SK-N-MC (cell line): Measurements from ENCODE around the gene TMCO4.
"Not testable (repeated sequence)": the region's sequence is repeated elsewhere in the genome, so short reads cannot be mapped to it uniquely, and the experiment has no call there.

Source experiments
- DNase-seq: peaks from one replicate; pipeline ENCODE4 v3.0.0-alpha.2; 2011; ENCODE audit warnings: low read depth, low spot score
- H3K27ac ChIP-seq: fragments of 200-600 bp; sonication (generic); 2 replicates; pipeline ENCODE4 v1.5.1; 2016; ENCODE audit warnings: mixed run types
- H3K36me3 ChIP-seq: fragments of 200-600 bp; sonication (generic); 2 replicates; pipeline ENCODE4 v1.6.1; 2017; ENCODE audit warnings: antibody characterized with exemption, low read length, mixed read lengths; ENCODE audit not compliant: insufficient read depth
- H3K4me3 ChIP-seq: fragments of 200-600 bp; sonication (generic); 2 replicates; pipeline ENCODE4 v1.5.1; 2016
- H3K9ac ChIP-seq: fragments of 200-600 bp; sonication (generic); 2 replicates; pipeline ENCODE4 v1.8.0; 2017; ENCODE audit warnings: mixed run types, mixed read lengths; ENCODE audit not compliant: insufficient read length
- H3K9me3 ChIP-seq: fragments of 200-600 bp; sonication (generic); 2 replicates; pipeline ENCODE4 v1.6.1; 2017; ENCODE audit warnings: low read depth, mild to moderate bottlenecking, antibody characterized with exemption, low read length, moderate library complexity, mixed read lengths
- EZH2 ChIP-seq: fragments of 200-600 bp; sonication (generic); IDR thresholded peaks from one replicate; pipeline ENCODE4 v1.6.1; 2017; ENCODE audit warnings: antibody characterized with exemption
- FOXP2 ChIP-seq: optimal IDR thresholded peaks from 2 replicates; pipeline ENCODE3; 2011; ENCODE audit warnings: mild to moderate bottlenecking, moderate library complexity; ENCODE audit not compliant: insufficient read depth; ENCODE audit errors: extremely low read length, control extremely low read depth
- POLR2AphosphoS5 ChIP-seq: IDR thresholded peaks from 2 replicates; pipeline ENCODE4 v1.6.1; 2012; ENCODE audit warnings: mild to moderate bottlenecking, low read depth, low read length, borderline replicate concordance

The TMCO4 gene

DNA sequence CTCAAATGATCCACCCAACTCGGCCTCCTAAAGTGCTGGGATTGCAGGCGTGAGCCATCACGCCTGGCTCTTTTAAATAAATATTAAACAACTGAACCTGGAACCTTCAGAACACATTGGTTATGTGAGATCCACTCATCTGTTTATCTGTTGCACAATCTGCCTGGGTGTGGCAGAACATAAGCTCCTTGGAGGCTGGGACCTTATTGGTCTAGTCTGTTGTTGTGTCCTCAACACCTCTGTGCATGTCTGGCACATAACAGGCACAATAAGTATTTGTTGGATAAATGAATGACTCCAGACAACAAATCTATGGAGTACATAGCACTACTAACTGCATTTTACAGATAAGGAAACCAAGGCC lies 159.7 kb downstream of the TMCO4 start:
- Histone ChIP-seq H3K36me3 (no peaks in the 10 kb centered on the region), H3K27ac (no peak overlapping the region), H3K4me3 (no peak overlapping the region), H3K9ac (no peak overlapping the region), H3K9me3 (no peaks in the 10 kb centered on the region)
- TF ChIP-seq POLR2AphosphoS5 (no peak), EZH2 (no peak), FOXP2 (no peak)
- DNase-seq = no peak

DNA sequence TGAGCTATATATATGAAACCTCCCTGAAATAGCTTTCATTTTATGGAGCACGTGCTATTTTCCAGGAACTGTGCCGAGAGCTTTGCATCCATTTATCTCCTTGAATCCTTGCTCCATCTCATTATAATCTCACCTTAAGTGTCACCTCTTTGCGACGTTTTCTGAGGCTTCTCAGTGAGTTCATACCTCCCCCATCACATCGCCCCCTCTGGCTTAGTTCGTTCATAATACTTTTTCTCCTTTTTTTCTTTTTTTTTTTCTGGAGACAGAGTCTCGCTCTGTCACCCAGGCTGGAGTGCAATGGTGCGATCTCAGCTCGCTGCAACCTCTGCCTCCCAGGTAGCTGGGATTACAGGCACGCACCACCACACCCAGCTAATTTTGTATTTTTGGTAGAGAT lies 160.5 kb downstream of the TMCO4 start:
- not testable (repeated sequence) for H3K9me3 ChIP-seq, H3K4me3 ChIP-seq, DNase-seq, H3K9ac ChIP-seq, H3K36me3 ChIP-seq, H3K27ac ChIP-seq

DNA sequence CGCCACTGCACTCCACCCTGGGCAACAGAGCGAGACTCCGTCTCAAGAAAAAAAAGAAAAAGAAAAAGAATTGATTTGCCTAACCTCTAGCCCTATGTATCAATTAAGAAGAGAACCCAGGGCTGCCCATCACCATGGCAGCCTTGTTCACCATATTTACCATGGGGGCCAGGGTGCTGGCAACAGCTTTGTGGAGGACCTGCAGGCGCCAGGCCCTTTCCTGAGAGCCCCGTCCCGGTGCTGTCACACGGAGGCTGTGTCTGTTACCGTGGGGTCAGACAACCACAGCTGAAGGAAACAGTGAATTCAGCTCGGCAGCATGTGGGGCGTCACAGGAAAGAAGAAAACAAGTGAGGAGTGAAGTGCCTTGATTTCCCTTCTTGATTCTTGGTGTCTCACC lies 162.1 kb downstream of the TMCO4 start:
- no peak overlapping the region for H3K27ac ChIP-seq
- no peak overlapping the region for H3K4me3 ChIP-seq
- TF ChIP-seq FOXP2 (no peak), EZH2 (no peak), POLR2AphosphoS5 (no peak)
- no peak overlapping the region for H3K9ac ChIP-seq
- no peaks in the 10 kb centered on the region for H3K9me3 ChIP-seq
- DNase-seq = no peak
- H3K36me3 ChIP-seq = no peaks in the 10 kb centered on the region

DNA sequence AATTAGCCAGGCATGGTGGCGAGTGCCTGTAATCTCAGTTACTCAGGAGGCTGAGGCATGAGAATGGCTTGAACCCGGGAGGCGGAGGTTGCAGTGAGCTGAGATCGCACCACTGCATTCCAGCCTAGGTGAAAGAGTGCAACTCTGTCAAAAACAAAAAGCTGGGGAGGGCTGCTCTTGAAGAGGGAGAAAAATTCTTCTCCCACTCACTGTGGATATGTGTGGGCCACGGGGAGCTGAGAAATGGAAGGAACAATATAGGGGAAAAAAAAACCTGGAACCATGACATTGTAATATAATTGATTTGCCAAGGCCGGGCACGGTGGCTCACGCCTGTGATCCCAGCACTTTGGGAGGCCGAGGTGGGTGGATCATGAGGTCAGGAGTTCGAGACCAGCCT lies 163.0 kb downstream of the TMCO4 start:
- DNase-seq, H3K27ac ChIP-seq: not testable (repeated sequence)

DNA sequence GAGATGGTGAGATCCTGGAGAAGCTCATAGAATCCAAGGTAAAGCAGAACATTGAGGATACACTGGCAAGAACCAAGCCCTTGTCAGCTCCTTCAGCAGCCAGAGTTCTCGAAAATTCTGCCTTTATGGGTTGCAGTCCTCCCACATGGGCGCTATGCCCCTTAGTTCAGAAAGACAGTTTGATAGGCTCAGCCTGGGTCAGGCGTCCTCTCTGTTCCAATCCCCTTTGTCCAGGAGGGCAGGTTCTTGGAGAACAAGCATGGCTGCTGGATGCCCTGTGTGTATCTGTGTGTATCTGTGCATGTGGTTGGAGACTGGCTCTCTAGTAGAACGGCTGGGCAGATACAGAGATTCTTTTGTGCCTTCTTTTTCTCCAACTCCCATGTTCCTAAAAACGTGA lies 163.7 kb downstream of the TMCO4 start:
- Histone ChIP-seq H3K9ac (no peak overlapping the region), H3K27ac (no peak overlapping the region), H3K4me3 (no peak overlapping the region), H3K9me3 (no peaks in the 10 kb centered on the region), H3K36me3 (no peaks in the 10 kb centered on the region)
- DNase-seq = no peak
- TF ChIP-seq POLR2AphosphoS5 (no peak), EZH2 (no peak), FOXP2 (no peak)

More for the DNA sequence above, 163.0 kb downstream of the TMCO4 start:
- H3K9ac ChIP-seq, H3K4me3 ChIP-seq, H3K36me3 ChIP-seq, H3K9me3 ChIP-seq: not testable (repeated sequence)

DNA sequence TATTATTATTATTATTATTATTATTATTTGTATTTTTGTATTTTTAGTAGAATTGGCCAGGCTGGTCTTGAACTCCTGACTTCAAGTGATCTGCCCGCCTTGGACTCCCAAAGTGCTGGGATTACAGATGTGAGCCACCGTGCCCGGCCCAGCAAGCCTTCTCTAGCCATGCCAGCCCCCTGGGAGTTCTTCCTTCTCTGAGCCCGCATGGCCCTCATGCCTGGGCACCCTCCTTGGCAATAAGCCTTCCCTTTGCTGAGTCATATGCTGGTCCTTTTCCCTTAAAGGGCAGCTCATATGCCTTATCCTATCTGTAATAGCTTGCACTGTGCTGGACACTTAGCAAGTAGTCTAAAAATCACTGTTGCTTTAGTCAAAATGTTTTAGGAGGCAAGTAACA lies 164.1 kb downstream of the TMCO4 start:
- Histone ChIP-seq H3K9me3 (no peaks in the 10 kb centered on the region), H3K4me3 (no peak overlapping the region), H3K9ac (no peak overlapping the region), H3K36me3 (no peaks in the 10 kb centered on the region), H3K27ac (no peak overlapping the region)
- DNase-seq = no peak
- no peak for TF ChIP-seq FOXP2
- TF ChIP-seq POLR2AphosphoS5 = no peak
- TF ChIP-seq EZH2 = no peak

DNA sequence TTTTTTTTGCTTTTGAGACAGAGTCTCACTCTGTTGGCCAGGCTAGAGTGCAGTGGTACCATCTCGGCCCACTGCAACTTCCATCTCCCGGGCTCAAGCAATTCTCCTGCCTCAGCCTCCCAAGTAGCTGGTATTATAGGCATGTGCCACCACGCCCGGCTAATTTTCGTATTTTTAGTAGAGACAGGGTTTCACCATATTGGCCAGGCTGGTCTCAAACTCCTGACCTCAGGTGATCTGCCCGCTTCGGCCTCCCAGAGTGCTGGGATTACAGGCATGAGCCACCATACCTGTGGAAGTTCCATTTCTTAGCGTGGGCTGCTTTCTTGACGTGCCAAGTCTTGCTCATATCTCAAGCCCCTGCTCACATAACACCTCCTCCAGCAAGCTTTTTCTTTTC lies 164.7 kb downstream of the TMCO4 start:
- H3K4me3 ChIP-seq, H3K9me3 ChIP-seq, H3K9ac ChIP-seq: not testable (repeated sequence)

DNA sequence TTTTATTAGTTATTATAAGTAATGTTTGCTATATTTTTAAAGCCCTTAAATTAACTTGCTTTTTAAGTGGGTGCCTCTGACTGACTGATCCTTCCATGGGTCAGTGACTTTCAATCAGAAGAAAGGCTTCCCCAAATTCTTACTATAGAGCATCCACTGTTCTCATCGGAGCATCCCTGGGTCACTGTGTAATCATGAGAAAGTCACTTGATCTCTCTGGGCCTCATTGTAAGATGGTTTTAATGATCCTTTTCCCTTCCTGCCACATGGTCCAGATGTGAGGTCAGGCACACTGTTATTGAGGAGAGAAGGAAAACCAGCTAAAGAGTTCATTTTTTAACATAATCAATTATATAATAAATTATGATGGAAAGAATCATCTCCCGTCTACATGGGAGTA lies 166.6 kb downstream of the TMCO4 start:
- Histone ChIP-seq H3K9ac (no peak overlapping the region), H3K36me3 (no peaks in the 10 kb centered on the region), H3K9me3 (no peaks in the 10 kb centered on the region), H3K4me3 (no peak overlapping the region), H3K27ac (no peak overlapping the region)
- no peak for DNase-seq
- TF ChIP-seq EZH2 (no peak), POLR2AphosphoS5 (no peak), FOXP2 (no peak)

More for the DNA sequence above, 164.7 kb downstream of the TMCO4 start:
- not testable (repeated sequence) for H3K27ac ChIP-seq, DNase-seq, H3K36me3 ChIP-seq
